Suprapubic skin (tissue), 4 donors: ENCODE measurements around the gene ARL13B. TPM values are rescaled to one million over a fixed set of nuclear protein-coding genes. Genes with fewer than 3 reads are reported as not detected.

Source experiments
- DNase-seq, 2 donors: peaks; one replicate each; pipeline ENCODE4 v3.0.0-alpha.2; 2019; ENCODE audit warnings: low spot score in 2 of 2
- H3K27ac ChIP-seq: fragments of 200-600 bp; sonication (generic); one replicate; pipeline ENCODE4 v1.5.1; 2019
- H3K27me3 ChIP-seq: fragments of 200-600 bp; sonication (generic); one replicate; pipeline ENCODE4 v1.5.1; 2019
- H3K36me3 ChIP-seq: fragments of 200-600 bp; sonication (generic); one replicate; pipeline ENCODE4 v1.5.1; 2019
- H3K4me1 ChIP-seq: fragments of 200-600 bp; sonication (generic); one replicate; pipeline ENCODE4 v1.5.1; 2019
- H3K4me3 ChIP-seq: fragments of 200-600 bp; sonication (generic); one replicate; pipeline ENCODE4 v1.5.1; 2019; ENCODE audit warnings: mild to moderate bottlenecking
- H3K9me3 ChIP-seq: fragments of 200-600 bp; sonication (generic); one replicate; pipeline ENCODE4 v1.5.1; 2019
- EP300 ChIP-seq: sonication (generic); formaldehyde crosslinking; IDR thresholded peaks from one replicate; pipeline ENCODE4 v1.6.1; 2017; ENCODE audit warnings: antibody characterized with exemption
- POLR2A ChIP-seq, 2 donors: fragments of 450-650 bp; IDR thresholded peaks; one replicate each; pipeline ENCODE4 v1.6.1; 2017; ENCODE audit warnings: antibody characterized with exemption in 2 of 2, mild to moderate bottlenecking in 2 of 2, moderate library complexity in 2 of 2
- POLR2AphosphoS5 ChIP-seq, 3 donors: sonication (generic); formaldehyde crosslinking; IDR thresholded peaks; one replicate each; pipeline ENCODE4 v1.6.1; 2017; ENCODE audit warnings: antibody characterized with exemption in 3 of 3
- WGBS: methylation state at CpG from one replicate; pipeline ENCODE4 v1.1.5; 2018; 5-methylcytosine and 5-hydroxymethylcytosine counted together
- total RNA-seq, 4 donors: library from RNA; depleted of rRNA; stranded (reverse); fragments of >200 nt; gene quantifications; one replicate each; pipeline ENCODE4 v1.1.0, GENCODE V29; 2016
- TF ChIP-seq, protein P1 (sequence below), 2 donors: fragments of 200-600 bp in 1 of 2; fragments of 450-650 bp in 1 of 2; sonication (generic) in 1 of 2; IDR thresholded peaks; one replicate each; pipeline ENCODE4 v1.5.1; 2016 to 2019; ENCODE audit warnings: antibody characterized with exemption in 2 of 2, mild to moderate bottlenecking in 1 of 2, moderate library complexity in 1 of 2

The ARL13B gene
- total RNA-seq, 4 donors from 2014 or later: 5.7 to 8.2 (median 6.3) TPM

DNA sequence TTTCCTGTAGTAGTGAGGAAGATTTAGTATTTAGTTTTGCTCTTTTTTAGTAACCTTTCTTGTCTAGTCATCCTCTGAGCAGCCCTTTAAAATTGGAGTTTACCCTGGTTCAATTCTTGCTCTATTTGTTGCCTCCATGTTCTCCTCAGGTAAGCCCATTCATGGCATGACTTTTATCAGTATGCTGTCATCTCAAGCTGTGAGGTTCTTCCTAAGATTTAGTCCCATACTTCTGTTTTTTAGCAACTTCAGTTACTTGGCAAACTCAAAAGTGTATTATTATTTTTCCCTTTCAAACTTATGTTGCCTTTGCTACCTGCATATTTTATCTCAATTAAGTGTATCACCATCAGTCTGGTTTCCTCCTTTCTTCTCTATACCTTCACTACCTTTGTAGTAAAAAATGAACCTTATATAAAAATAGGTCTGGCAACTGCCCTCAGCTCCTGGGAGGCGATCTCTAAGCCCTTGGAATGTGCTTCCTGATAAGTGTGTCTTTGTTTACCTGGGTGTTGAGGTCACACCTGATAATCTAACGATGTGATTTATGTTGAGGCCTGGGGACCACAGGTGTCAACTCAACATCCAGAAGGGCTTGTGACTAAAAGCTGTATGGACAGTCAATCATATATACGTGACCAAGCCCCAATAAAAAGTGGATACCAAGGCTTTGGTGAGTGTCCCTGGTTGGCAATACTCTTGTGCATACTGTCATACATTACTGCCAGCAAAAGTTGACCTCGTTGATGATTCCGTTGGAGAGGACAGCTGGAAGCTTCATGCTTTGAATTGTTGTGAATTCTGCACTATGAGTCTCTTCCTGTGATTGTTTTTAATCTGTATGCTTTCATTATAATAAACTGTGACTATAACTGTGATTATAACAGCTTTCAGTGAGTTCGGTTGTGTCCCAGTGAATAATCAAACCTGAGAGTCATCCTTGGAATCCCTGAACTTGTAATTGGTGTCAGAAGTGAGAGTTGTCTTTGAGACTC, 86.8 kb downstream of the ARL13B start:
- TF ChIP-seq POLR2AphosphoS5 (IDR thresholded peaks at IDR 0.05) (no peak), POLR2A (IDR thresholded peaks at IDR 0.05) (no peak), EP300 (no peak)
- TF ChIP-seq, protein P1, sequence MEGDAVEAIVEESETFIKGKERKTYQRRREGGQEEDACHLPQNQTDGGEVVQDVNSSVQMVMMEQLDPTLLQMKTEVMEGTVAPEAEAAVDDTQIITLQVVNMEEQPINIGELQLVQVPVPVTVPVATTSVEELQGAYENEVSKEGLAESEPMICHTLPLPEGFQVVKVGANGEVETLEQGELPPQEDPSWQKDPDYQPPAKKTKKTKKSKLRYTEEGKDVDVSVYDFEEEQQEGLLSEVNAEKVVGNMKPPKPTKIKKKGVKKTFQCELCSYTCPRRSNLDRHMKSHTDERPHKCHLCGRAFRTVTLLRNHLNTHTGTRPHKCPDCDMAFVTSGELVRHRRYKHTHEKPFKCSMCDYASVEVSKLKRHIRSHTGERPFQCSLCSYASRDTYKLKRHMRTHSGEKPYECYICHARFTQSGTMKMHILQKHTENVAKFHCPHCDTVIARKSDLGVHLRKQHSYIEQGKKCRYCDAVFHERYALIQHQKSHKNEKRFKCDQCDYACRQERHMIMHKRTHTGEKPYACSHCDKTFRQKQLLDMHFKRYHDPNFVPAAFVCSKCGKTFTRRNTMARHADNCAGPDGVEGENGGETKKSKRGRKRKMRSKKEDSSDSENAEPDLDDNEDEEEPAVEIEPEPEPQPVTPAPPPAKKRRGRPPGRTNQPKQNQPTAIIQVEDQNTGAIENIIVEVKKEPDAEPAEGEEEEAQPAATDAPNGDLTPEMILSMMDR (IDR thresholded peaks at IDR 0.05): no peak
- no peak overlapping the region for H3K4me3 ChIP-seq
- DNase-seq: no peak
- H3K4me1 ChIP-seq: peaks cover 31% of the 10 kb centered on the region
- H3K27me3 ChIP-seq: no peaks in the 10 kb centered on the region
- H3K36me3 ChIP-seq: peaks cover 8% of the 10 kb centered on the region
- WGBS: 87% methylated on average over 6 of the region's 6 CpGs
- H3K9me3 ChIP-seq: no peaks in the 10 kb centered on the region
- H3K27ac ChIP-seq: no peak overlapping the region

DNA sequence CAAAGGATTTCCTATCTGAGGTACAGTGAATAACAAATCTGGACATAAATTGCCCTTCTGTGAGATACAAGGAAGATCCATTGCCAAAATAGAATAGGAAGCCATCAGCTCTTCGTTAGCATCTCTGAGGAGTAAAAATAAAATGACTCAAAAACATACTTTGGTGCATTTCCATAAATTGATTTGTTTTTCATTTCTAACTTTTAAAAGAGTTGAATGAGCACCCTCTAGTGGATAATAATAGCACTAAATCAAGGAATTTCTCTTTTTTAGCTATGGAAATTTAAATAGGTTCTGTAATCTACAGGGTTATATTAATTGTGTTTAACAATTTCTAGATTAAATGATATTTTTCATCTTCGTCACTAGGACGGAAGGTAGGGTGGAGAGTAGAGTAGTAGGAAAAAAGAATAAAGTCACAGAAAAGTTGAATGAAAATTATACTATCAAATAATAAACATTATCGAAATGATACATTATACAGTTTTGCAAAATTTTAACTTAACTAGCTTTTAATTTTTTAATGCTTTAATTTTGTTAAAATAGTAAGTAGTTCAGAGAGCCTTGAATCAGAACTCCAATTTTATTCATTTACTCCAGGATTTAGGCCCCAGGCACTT, 89.3 kb downstream of the ARL13B start:
- no peak for TF ChIP-seq EP300
- TF ChIP-seq, protein P1 (IDR thresholded peaks at IDR 0.05): peak; percentile 2 to 38
- 53% methylated on average over 4 of the region's 4 CpGs for WGBS
- Histone ChIP-seq H3K4me3 (no peak overlapping the region), H3K9me3 (no peaks in the 10 kb centered on the region), H3K4me1 (peaks cover 15% of the 10 kb centered on the region), H3K27me3 (no peaks in the 10 kb centered on the region), H3K27ac (no peak overlapping the region), H3K36me3 (peaks cover 12% of the 10 kb centered on the region)
- no peak for DNase-seq

DNA sequence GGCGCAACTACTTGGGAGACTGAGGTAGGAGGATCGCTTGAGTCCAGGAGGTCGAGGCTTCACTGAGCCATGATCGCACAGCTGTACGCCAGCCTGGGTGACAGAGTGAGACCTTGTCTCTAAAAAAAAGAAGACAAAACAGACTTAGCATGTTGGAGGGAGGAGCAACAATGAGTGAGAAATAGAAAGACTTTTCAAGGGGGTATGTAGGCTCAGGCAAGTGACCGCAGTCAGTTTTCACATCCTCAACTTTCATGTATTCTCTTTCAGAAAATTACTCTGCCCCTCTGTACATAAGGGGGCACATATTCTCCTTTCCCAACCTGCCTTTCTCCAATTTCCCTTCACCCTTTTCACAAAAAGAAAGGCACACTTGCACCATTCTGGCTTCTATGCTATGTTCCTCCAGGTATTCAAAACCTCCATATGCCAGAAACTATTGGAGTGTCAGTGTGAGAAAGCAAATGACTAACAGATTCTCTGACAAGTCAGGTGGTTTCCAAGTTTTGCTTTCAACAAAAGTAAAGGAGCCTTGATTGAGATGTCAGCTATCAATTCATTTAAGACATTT, 90.5 kb downstream of the ARL13B start:
- Histone ChIP-seq H3K9me3 (no peaks in the 10 kb centered on the region), H3K36me3 (peaks cover 12% of the 10 kb centered on the region), H3K27ac (no peak overlapping the region), H3K4me3 (no peak overlapping the region), H3K4me1 (peaks cover 5% of the 10 kb centered on the region), H3K27me3 (no peaks in the 10 kb centered on the region)
- no peak for DNase-seq
- no peak for TF ChIP-seq EP300
- no peak for TF ChIP-seq POLR2AphosphoS5 (IDR thresholded peaks at IDR 0.05)
- TF ChIP-seq, protein P1 (IDR thresholded peaks at IDR 0.05): no peak
- TF ChIP-seq POLR2A (IDR thresholded peaks at IDR 0.05): no peak
- 90% methylated on average over 6 of the region's 6 CpGs for WGBS

DNA sequence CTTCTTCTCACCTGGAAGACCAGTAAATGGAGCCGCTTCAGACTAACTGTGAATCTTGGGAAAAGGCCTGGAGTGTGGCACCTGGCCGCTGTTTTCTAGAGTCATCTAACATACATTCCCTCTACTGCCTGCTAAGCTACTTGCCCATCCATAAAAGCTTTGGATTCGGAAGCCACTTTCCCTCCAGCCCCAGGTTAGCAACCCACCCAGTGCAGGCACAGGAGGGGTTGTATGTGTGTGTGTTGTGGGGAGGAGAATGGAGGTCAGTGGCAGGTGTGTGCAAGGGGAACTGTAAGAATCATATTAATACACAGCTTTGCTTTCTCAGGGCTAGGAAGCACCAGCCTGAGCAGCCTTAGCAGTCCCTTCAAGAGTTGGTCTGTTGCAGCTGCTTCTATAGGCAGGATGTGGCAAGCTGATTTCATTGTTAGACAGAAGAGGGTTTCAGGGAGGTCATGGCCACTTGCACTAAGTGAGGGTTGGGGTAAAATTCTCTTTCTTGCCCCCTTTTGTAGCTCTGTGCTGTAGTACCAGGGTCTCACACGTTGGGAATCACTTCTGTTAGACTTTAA, 91.8 kb downstream of the ARL13B start:
- DNase-seq: no peak
- no peak overlapping the region for H3K4me3 ChIP-seq
- H3K4me1 ChIP-seq: peaks cover 4% of the 10 kb centered on the region

More for the DNA sequence above, 91.8 kb downstream of the ARL13B start:
- Histone ChIP-seq H3K36me3 (peaks cover 12% of the 10 kb centered on the region), H3K27me3 (no peaks in the 10 kb centered on the region), H3K27ac (no peak overlapping the region), H3K9me3 (no peaks in the 10 kb centered on the region)
- TF ChIP-seq, protein P1 (IDR thresholded peaks at IDR 0.05): no peak
- TF ChIP-seq POLR2AphosphoS5 (IDR thresholded peaks at IDR 0.05) (no peak), EP300 (no peak), POLR2A (IDR thresholded peaks at IDR 0.05) (no peak)
- WGBS: 89% methylated on average over 4 of the region's 4 CpGs
